Osteocyte (in vitro differentiated cells): ENCODE measurements around the gene ABLIM2. TPM values are rescaled to one million over a fixed set of nuclear protein-coding genes. Genes with fewer than 3 reads are reported as not detected.

Source experiments
- DNase-seq: peaks from one replicate; pipeline ENCODE4 v3.0.0; 2021; ENCODE audit warnings: mixed read lengths; ENCODE audit not compliant: unreplicated experiment; ENCODE audit errors: extremely low spot score
- H3K27ac Mint-ChIP-seq: one replicate; pipeline ENCODE4 v1.8.0; 2021; ENCODE audit warnings: mild to moderate bottlenecking, mixed read lengths; ENCODE audit not compliant: unreplicated experiment
- H3K27me3 Mint-ChIP-seq: one replicate; pipeline ENCODE4 v1.8.0; 2021; ENCODE audit warnings: mixed read lengths; ENCODE audit not compliant: unreplicated experiment
- H3K36me3 Mint-ChIP-seq: one replicate; pipeline ENCODE4 v1.8.0; 2021; ENCODE audit warnings: mixed read lengths; ENCODE audit not compliant: unreplicated experiment
- H3K4me1 Mint-ChIP-seq: one replicate; pipeline ENCODE4 v1.8.0; 2021; ENCODE audit warnings: mixed read lengths; ENCODE audit not compliant: unreplicated experiment
- H3K4me3 Mint-ChIP-seq: one replicate; pipeline ENCODE4 v1.8.0; 2021; ENCODE audit warnings: mild to moderate bottlenecking, moderate library complexity, mixed read lengths; ENCODE audit not compliant: unreplicated experiment
- H3K9me3 Mint-ChIP-seq: one replicate; pipeline ENCODE4 v1.8.0; 2021; ENCODE audit warnings: mixed read lengths; ENCODE audit not compliant: unreplicated experiment
- CTCF ChIP-seq: fragments of 200-600 bp; sonication (generic); IDR thresholded peaks from 2 replicates; pipeline ENCODE4 v1.5.0; 2021; ENCODE audit warnings: antibody characterized with exemption, mild to moderate bottlenecking, moderate library complexity
- total RNA-seq: library from RNA; stranded (reverse); gene quantifications from 2 replicates; pipeline ENCODE4 v1.2.1, GENCODE V29; 2021

The ABLIM2 gene
- total RNA-seq, 1 donor from 2014 or later: 0.24 TPM

- Mint-ChIP-seq H3K27ac (no peak overlapping the region), H3K36me3 (no peaks in the 10 kb centered on the region), H3K9me3 (no peaks in the 10 kb centered on the region), H3K4me3 (no peak overlapping the region), H3K27me3 (peaks cover 12% of the 10 kb centered on the region), H3K4me1 (peaks cover 33% of the 10 kb centered on the region)
- DNase-seq: no peak
- TF ChIP-seq CTCF: no peak
Measured at GRCh38 chr4:8197521-8197920, 38.9 kb upstream of the ABLIM2 start.

GRCh38 chr4:8195841-8196458, 37.3 kb upstream of the ABLIM2 start:
- H3K9me3 Mint-ChIP-seq: no peaks in the 10 kb centered on the region
- no peak overlapping the region for H3K4me3 Mint-ChIP-seq
- no peak for DNase-seq
- H3K36me3 Mint-ChIP-seq: no peaks in the 10 kb centered on the region
- peaks cover 12% of the 10 kb centered on the region for H3K27me3 Mint-ChIP-seq
- TF ChIP-seq CTCF: no peak
- H3K4me1 Mint-ChIP-seq: peaks cover 37% of the 10 kb centered on the region
- no peak overlapping the region for H3K27ac Mint-ChIP-seq

GRCh38 chr4:8195431-8195830, 36.8 kb upstream of the ABLIM2 start:
- Mint-ChIP-seq H3K36me3 (no peaks in the 10 kb centered on the region), H3K27me3 (peaks cover 12% of the 10 kb centered on the region), H3K27ac (no peak overlapping the region), H3K9me3 (no peaks in the 10 kb centered on the region), H3K4me1 (peaks cover 39% of the 10 kb centered on the region), H3K4me3 (no peak overlapping the region)
- no peak for DNase-seq
- TF ChIP-seq CTCF: no peak

- Mint-ChIP-seq H3K27ac (no peak overlapping the region), H3K4me1 (peaks cover 35% of the 10 kb centered on the region), H3K27me3 (peaks cover 12% of the 10 kb centered on the region), H3K36me3 (no peaks in the 10 kb centered on the region), H3K9me3 (no peaks in the 10 kb centered on the region), H3K4me3 (no peak overlapping the region)
- DNase-seq: no peak
- TF ChIP-seq CTCF: no peak
Measured at GRCh38 chr4:8194306-8195242, 36.0 kb upstream of the ABLIM2 start.
